ENCODE measurements around the gene SOD1.

SOD1 gene

DNA sequence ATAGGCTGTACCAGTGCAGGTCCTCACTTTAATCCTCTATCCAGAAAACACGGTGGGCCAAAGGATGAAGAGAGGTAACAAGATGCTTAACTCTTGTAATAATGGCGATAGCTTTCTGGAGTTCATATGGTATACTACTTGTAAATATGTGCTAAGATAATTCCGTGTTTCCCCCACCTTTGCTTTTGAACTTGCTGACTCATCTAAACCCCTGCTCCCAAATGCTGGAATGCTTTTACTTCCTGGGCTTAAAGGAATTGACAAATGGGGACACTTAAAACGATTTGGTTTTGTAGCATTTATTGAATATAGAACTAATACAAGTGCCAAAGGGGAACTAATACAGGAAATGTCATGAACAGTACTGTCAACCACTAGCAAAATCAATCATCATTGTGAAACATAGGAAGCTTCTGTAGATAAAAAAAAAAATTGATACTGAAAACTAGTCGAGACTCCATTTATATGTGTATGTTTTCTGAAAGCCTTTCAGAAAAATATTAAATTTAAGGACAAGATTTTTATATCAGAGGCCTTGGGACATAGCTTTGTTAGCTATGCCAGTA, 7.0 kb downstream of the SOD1 start:
- Histone ChIP-seq H3K4me1 (no peaks in the 10 kb centered on the region), H3K9me3 (ENCODE audit: control insufficient read depth, low read length) (no peaks in the 10 kb centered on the region), H3K9ac (no peak overlapping the region), H3K27me3 (ENCODE audit: control insufficient read depth, insufficient read depth, low read length) (no peaks in the 10 kb centered on the region), H3K79me2 (peaks cover 11% of the 10 kb centered on the region), H3K4me3 (ENCODE audit: low read depth, low read length) (no peak overlapping the region), H3K36me3 (ENCODE audit: control insufficient read depth, insufficient read depth, low read length) (no peaks in the 10 kb centered on the region), H3K4me2 (ENCODE audit: low read length) (no peak overlapping the region), H3K27ac (no peak overlapping the region), H2AFZ (no peak overlapping the region)
- TF ChIP-seq, protein P1, sequence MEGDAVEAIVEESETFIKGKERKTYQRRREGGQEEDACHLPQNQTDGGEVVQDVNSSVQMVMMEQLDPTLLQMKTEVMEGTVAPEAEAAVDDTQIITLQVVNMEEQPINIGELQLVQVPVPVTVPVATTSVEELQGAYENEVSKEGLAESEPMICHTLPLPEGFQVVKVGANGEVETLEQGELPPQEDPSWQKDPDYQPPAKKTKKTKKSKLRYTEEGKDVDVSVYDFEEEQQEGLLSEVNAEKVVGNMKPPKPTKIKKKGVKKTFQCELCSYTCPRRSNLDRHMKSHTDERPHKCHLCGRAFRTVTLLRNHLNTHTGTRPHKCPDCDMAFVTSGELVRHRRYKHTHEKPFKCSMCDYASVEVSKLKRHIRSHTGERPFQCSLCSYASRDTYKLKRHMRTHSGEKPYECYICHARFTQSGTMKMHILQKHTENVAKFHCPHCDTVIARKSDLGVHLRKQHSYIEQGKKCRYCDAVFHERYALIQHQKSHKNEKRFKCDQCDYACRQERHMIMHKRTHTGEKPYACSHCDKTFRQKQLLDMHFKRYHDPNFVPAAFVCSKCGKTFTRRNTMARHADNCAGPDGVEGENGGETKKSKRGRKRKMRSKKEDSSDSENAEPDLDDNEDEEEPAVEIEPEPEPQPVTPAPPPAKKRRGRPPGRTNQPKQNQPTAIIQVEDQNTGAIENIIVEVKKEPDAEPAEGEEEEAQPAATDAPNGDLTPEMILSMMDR (IDR thresholded peaks at IDR 0.05) = no peak

DNA sequence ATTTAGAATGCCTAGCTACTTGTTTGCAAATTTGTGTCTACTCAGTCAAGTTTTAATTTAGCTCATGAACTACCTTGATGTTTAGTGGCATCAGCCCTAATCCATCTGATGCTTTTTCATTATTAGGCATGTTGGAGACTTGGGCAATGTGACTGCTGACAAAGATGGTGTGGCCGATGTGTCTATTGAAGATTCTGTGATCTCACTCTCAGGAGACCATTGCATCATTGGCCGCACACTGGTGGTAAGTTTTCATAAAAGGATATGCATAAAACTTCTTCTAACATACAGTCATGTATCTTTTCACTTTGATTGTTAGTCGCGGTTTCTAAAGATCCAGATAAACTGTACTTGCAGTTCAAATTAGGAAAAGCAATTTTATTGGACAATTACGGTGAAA, 7.6 kb downstream of the SOD1 start:
- Histone ChIP-seq H2AFZ (no peak overlapping the region), H3K27me3 (ENCODE audit: control insufficient read depth, insufficient read depth, low read length) (no peaks in the 10 kb centered on the region), H3K36me3 (ENCODE audit: control insufficient read depth, insufficient read depth, low read length) (no peaks in the 10 kb centered on the region), H3K27ac (no peak overlapping the region), H3K4me3 (ENCODE audit: low read depth, low read length) (no peak overlapping the region), H3K4me1 (no peaks in the 10 kb centered on the region), H3K9ac (no peak overlapping the region), H3K79me2 (peaks cover 5% of the 10 kb centered on the region), H3K4me2 (ENCODE audit: low read length) (no peak overlapping the region), H3K9me3 (ENCODE audit: control insufficient read depth, low read length) (no peaks in the 10 kb centered on the region)
- TF ChIP-seq, protein P1 (IDR thresholded peaks at IDR 0.05) = no peak

DNA sequence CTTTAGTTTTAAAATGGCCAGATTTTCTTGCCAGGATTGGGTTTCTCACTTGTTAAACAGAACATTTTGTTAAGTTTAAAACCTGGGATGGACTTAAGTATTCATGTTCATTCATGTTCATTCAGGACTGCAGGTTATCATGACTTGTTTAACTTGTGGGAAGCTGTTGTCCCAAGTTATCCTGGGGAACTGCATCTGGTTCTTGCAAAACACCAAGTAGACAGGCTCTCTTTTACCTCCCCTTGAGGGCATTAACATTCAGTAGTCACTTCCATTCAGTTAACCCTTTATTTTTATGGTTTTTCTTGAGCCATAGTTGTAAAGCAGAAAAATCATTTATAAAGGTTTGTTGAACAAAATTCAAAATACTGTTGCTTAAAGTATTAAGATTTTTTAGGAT, 8.1 kb downstream of the SOD1 start:
- no peaks in the 10 kb centered on the region for H3K36me3 ChIP-seq (ENCODE audit: control insufficient read depth, insufficient read depth, low read length)
- no peaks in the 10 kb centered on the region for H3K4me1 ChIP-seq

DNA sequence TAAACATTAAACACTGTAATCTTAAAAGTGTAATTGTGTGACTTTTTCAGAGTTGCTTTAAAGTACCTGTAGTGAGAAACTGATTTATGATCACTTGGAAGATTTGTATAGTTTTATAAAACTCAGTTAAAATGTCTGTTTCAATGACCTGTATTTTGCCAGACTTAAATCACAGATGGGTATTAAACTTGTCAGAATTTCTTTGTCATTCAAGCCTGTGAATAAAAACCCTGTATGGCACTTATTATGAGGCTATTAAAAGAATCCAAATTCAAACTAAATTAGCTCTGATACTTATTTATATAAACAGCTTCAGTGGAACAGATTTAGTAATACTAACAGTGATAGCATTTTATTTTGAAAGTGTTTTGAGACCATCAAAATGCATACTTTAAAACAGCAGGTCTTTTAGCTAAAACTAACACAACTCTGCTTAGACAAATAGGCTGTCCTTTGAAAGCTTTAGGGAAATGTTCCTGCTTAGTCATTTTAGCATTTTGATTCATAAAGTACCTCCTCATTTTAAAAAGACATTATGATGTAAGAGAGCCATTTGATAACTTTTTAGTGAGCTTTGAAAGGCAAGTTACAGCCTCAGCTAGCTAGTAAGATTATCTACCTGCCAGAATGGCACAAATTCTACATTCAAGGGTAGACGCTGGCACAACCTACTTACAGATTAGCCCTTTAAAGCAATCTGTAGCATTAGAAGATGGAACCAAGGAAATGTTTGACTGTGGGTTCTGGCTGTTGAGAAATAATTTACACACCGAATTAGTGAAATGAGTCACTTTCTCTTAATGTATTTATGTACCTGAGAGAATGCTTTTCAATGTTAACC, 9.4 kb downstream of the SOD1 start:
- H3K27ac ChIP-seq = no peak overlapping the region
- H3K27me3 ChIP-seq (ENCODE audit: control insufficient read depth, insufficient read depth, low read length) = no peaks in the 10 kb centered on the region
- no peaks in the 10 kb centered on the region for H3K36me3 ChIP-seq (ENCODE audit: control insufficient read depth, insufficient read depth, low read length)
- no peaks in the 10 kb centered on the region for H3K9me3 ChIP-seq (ENCODE audit: control insufficient read depth, low read length)
- no peak overlapping the region for H3K4me2 ChIP-seq (ENCODE audit: low read length)
- H3K4me1 ChIP-seq = no peaks in the 10 kb centered on the region
- no peak overlapping the region for H2AFZ ChIP-seq
- TF ChIP-seq, protein P1 (IDR thresholded peaks at IDR 0.05) = no peak
- H3K4me3 ChIP-seq (ENCODE audit: low read depth, low read length) = no peak overlapping the region
- no peak overlapping the region for H3K9ac ChIP-seq
- peaks cover 2% of the 10 kb centered on the region for H3K79me2 ChIP-seq

More for the DNA sequence above, 8.1 kb downstream of the SOD1 start:
- Histone ChIP-seq H3K27me3 (ENCODE audit: control insufficient read depth, insufficient read depth, low read length) (no peaks in the 10 kb centered on the region), H3K4me2 (ENCODE audit: low read length) (no peak overlapping the region), H3K9ac (no peak overlapping the region), H2AFZ (no peak overlapping the region), H3K9me3 (ENCODE audit: control insufficient read depth, low read length) (no peaks in the 10 kb centered on the region), H3K4me3 (ENCODE audit: low read depth, low read length) (no peak overlapping the region), H3K27ac (no peak overlapping the region), H3K79me2 (peaks cover 3% of the 10 kb centered on the region)
- TF ChIP-seq, protein P1 (IDR thresholded peaks at IDR 0.05) = no peak

Data from parathyroid adenoma (tissue), 2 donors.